DMS53 treated with DMSO at 0.1 percent for 48 hours (cell line): ENCODE data around the gene KMT5B.

Experiments used
- DNase-seq: peaks from one replicate; lab custom pipeline; 2025; ENCODE audit not compliant: unreplicated experiment; lab: John Stamatoyannopoulos, UW

KMT5B gene

GRCh38 chr11:68216171-68216938 lies 3.3 kb upstream of the KMT5B start:
- DNase-seq = peak; percentile 51

GRCh38 chr11:68215524-68216170 lies 2.6 kb upstream of the KMT5B start:
- DNase-seq = no peak

GRCh38 chr11:68215087-68215445 lies 2.0 kb upstream of the KMT5B start:
- DNase-seq = no peak

- DNase-seq = no peak
These were observed 1.3 kb upstream of the KMT5B start for GRCh38 chr11:68214173-68215086.

- DNase-seq = peak; percentile 91
These were observed 568 bp upstream of the KMT5B start for GRCh38 chr11:68213555-68214172.

GRCh38 chr11:68212421-68213134 lies 518 bp downstream of the KMT5B start:
- peak; percentile 30 for DNase-seq

- DNase-seq = no peak
These were observed 1.6 kb downstream of the KMT5B start for GRCh38 chr11:68211546-68211945.

GRCh38 chr11:68206211-68206610 lies 6.9 kb downstream of the KMT5B start:
- peak; percentile 70 for DNase-seq

GRCh38 chr11:68204402-68204801 lies 8.7 kb downstream of the KMT5B start:
- no peak for DNase-seq

GRCh38 chr11:68202165-68202564 lies 10.9 kb downstream of the KMT5B start:
- DNase-seq = no peak

GRCh38 chr11:68201492-68201891 lies 11.6 kb downstream of the KMT5B start:
- DNase-seq = no peak

GRCh38 chr11:68200639-68201038 lies 12.5 kb downstream of the KMT5B start:
- no peak for DNase-seq

GRCh38 chr11:68199295-68199987 lies 13.7 kb downstream of the KMT5B start:
- DNase-seq = no peak

- no peak for DNase-seq
These were observed 16.9 kb downstream of the KMT5B start for GRCh38 chr11:68196219-68196618.

- DNase-seq = no peak
These were observed 18.3 kb downstream of the KMT5B start for GRCh38 chr11:68194675-68195294.

GRCh38 chr11:68193018-68193417 lies 20.1 kb downstream of the KMT5B start:
- no peak for DNase-seq

GRCh38 chr11:68191661-68192579 lies 21.2 kb downstream of the KMT5B start:
- no peak for DNase-seq

GRCh38 chr11:68189888-68190287 lies 23.2 kb downstream of the KMT5B start:
- no peak for DNase-seq
